GM19468 (cell line): ENCODE results near the gene CEMIP.
"Not testable (repeated sequence)": the region's sequence is repeated elsewhere in the genome, so short reads cannot be mapped to it uniquely, and the experiment has no call there.

Experiments used
- ATAC-seq: cut with Tn5 transposase; IDR thresholded peaks from one replicate; pipeline ENCODE4 v1.9.1; 2021; ENCODE audit warnings: mild to moderate bottlenecking, moderate library complexity, moderate number of reproducible peaks; ENCODE audit not compliant: unreplicated experiment; ENCODE audit errors: extremely low read depth

Gene CEMIP

DNA sequence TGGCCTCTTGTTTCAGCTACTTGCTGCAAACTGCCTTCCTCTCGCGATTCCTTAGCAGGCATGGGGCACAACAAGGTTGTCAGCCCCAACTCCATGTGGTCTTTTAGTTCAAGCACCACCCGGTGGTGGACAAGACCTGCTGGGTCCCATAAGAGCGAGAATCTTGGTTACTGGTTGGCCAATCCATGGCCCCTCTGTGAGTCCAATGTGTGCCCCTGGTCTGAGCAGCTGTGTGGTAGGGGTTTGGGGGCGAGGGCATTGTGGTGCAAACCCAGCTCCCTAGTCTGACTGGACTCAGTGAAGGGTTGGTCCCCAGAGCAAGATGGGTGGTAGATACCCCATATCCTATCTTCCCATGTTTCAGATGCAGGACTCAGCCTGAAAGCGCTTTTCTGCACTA, 161.7 kb downstream of the CEMIP start:
- no peak for ATAC-seq

- ATAC-seq: no peak
These were observed 163.1 kb downstream of the CEMIP start for GRCh38 chr15:80942266-80942665.

- no peak for ATAC-seq
These were observed 163.8 kb downstream of the CEMIP start for GRCh38 chr15:80942746-80943565.

GRCh38 chr15:80944818-80945217, 165.6 kb downstream of the CEMIP start:
- ATAC-seq: no peak

GRCh38 chr15:80945605-80946004, 166.4 kb downstream of the CEMIP start:
- ATAC-seq: no peak

DNA sequence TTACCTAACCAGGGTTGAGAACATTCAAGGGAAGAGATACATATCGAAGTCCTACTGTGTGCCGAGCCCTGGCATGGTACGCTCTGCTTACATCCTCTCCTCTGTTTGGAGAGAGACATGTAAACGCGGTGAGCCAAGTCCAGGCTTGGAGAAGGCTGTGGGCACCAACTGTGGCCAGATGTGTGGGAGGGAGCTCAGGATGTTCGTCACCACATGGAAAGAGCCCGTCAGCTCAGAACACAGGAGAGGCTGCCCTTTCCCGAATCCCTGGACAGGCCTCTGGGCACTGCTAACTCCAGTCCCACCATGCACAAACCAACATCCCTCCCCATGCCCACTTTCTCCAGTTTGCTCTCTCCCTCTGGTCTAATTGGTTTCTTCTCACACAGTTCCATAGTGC, 167.4 kb downstream of the CEMIP start:
- ATAC-seq: no peak

DNA sequence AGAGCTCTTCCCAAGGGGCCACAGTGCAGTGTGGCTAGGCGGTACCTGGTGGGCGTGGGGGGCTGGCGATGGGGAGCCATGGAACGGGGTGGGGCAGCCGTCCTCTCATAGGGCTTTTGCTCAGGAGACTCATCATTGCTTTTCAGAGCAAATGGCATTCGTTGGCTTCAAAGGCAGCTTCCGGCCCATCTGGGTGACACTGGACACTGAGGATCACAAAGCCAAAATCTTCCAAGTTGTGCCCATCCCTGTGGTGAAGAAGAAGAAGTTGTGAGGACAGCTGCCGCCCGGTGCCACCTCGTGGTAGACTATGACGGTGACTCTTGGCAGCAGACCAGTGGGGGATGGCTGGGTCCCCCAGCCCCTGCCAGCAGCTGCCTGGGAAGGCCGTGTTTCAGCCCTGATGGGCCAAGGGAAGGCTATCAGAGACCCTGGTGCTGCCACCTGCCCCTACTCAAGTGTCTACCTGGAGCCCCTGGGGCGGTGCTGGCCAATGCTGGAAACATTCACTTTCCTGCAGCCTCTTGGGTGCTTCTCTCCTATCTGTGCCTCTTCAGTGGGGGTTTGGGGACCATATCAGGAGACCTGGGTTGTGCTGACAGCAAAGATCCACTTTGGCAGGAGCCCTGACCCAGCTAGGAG, 169.6 kb downstream of the CEMIP start:
- ATAC-seq: no peak

- ATAC-seq: no peak
These were observed 170.6 kb downstream of the CEMIP start for GRCh38 chr15:80949756-80950155.

GRCh38 chr15:80950291-80951078, 171.3 kb downstream of the CEMIP start:
- ATAC-seq: no peak

DNA sequence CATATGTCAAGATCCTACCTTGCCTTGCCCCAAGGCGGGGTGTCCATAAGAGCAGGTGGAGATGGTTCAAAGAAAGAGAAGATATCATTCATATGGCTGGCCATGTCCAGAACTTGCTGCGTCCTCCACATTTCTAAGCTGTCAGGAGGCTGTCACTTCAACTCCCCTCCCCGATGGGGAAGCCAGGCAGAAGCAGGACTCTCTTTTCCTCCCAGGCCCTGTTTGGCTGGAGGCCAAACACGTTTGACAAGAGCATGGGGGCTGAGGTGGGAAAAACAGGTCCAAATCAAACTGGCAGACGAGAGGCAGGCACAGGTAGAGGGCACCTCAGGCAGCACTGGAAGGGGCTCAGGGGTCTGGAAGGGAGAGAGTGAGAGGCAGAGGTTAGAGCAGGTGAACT, 172.8 kb downstream of the CEMIP start:
- no peak for ATAC-seq

- ATAC-seq: no peak
These were observed 174.1 kb downstream of the CEMIP start for GRCh38 chr15:80953001-80953952.

GRCh38 chr15:80953953-80954778, 175.0 kb downstream of the CEMIP start:
- ATAC-seq: no peak

DNA sequence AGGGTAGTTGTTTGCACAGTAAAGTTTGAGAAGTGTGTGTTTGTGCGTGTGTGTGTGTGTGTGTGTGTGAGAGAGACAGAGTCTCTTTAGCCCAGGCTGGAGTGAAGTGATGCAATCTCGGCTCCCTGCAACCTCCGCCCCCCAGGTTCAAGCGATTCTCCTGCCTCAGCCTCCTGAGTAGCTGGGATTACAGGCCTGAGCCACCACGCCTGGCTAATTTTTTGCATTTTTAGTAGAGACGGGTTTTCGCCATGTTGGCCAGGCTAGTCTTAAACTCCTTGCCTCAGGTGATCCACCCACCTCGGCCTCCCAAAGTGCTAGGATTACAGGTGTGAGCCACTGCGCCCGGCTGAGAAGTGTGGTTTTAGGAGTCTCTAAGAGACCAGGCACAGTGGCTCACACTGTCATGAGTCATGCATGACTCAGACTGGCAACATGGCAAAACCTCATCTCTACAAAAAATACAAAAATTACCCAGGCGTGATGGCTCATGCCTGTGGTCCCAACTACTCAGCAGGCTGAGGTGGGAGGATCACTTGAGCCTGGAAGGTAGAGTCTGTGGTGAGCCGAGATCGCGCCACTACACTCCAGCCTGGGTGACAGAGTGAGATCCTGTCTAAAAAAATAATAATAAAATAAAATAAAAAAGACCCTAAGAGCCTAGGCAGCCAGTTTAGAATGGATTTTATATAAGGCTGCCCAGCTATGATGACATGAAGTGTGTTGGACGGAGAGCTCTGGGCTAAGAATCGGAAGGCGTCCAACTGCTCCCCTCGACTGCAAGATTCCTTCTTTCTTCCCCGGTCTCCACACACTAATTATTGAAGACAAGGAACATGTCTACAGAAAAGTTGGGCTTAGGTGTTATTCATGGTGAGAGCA, 176.6 kb downstream of the CEMIP start:
- not testable (repeated sequence) for ATAC-seq

DNA sequence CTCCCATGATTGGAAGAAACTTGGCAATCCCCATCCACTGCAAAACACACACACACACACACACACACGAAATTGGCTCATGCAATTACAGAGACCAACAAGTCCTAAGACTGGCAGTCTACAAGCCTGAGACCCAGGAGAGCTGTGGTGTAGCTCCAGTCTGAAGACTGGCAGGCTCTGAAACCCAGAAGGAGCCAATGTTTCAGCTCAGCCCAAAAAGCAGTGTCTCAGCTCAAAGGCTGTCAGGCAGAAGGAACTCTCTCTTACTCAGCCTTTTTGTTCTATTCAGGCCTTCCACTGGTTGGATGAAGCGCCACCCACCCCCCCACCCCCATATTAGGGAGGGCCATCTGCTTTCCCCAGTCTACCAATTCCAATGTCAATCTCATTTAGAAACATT, 178.4 kb downstream of the CEMIP start:
- no peak for ATAC-seq

DNA sequence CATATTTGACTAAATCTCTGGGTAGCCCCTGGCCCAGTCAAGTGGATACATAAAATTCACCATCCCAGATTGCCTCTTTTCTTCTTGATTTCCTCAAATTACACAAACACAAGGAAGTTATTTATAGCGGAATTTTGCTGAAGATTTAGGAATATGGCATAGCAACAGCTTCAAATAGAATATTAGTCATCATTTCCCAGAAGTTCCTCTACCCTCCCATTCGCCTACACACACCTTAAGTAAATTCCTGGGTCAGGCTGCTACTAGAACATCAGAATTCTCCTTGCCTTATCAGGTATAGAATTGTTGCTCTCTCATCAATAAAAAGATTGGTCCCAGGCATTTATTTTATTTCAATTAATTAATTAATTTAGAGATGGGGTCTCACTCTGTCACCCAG, 178.8 kb downstream of the CEMIP start:
- ATAC-seq: no peak

GRCh38 chr15:80958818-80959495, 179.8 kb downstream of the CEMIP start:
- no peak for ATAC-seq

DNA sequence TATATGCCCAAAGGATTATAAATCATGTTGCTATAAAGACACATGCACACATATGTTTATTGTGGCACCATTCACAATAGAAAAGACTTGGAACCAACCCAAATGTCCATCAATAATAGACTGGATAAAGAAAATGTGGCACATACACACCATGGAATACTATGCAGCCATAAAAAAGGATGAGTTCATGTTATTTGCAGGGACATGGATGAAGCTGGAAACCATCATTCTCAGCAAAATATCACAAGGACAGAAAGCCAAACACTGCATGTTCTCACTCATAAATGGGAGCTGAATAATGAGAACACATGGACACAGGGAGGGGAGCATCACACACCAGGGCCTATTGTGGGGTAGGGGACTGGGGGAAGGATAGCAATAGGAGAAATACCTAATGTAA, 186.3 kb downstream of the CEMIP start:
- not testable (repeated sequence) for ATAC-seq
